ENCODE data around the gene MTFP1.

GRCh38 chr22:30453731-30454510 is 28.4 kb downstream of the MTFP1 start:
- TF ChIP-seq, protein P1, sequence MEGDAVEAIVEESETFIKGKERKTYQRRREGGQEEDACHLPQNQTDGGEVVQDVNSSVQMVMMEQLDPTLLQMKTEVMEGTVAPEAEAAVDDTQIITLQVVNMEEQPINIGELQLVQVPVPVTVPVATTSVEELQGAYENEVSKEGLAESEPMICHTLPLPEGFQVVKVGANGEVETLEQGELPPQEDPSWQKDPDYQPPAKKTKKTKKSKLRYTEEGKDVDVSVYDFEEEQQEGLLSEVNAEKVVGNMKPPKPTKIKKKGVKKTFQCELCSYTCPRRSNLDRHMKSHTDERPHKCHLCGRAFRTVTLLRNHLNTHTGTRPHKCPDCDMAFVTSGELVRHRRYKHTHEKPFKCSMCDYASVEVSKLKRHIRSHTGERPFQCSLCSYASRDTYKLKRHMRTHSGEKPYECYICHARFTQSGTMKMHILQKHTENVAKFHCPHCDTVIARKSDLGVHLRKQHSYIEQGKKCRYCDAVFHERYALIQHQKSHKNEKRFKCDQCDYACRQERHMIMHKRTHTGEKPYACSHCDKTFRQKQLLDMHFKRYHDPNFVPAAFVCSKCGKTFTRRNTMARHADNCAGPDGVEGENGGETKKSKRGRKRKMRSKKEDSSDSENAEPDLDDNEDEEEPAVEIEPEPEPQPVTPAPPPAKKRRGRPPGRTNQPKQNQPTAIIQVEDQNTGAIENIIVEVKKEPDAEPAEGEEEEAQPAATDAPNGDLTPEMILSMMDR (IDR thresholded peaks at IDR 0.05) = no peak
- TF ChIP-seq POLR2A (IDR thresholded peaks at IDR 0.05) = no peak
